NCI-H187 treated with DMSO at 0.1 percent for 48 hours (cell line): ENCODE data around the gene VAMP5.

ENCODE experiments used
- DNase-seq: peaks from one replicate; lab custom pipeline; 2025; lab: John Stamatoyannopoulos, UW

Gene VAMP5

GRCh38 chr2:85635636-85636035 is 51.4 kb downstream of the VAMP5 start:
- no peak for DNase-seq

- DNase-seq: no peak
Measured at GRCh38 chr2:85642725-85643124, 58.5 kb downstream of the VAMP5 start.
